ENCODE data around the gene OSGIN1. TPM values are rescaled to one million over a fixed set of nuclear protein-coding genes. Genes with fewer than 3 reads are reported as not detected.

OSGIN1 gene
- total and polyA plus RNA-seq, 8 donors: 3.6 to 15.9 (median 3.9) TPM

GRCh38 chr16:83983491-83983890 lies 30.5 kb downstream of the OSGIN1 start:
- H3K9me3 ChIP-seq: no peaks in the 10 kb centered on the region
- no peak overlapping the region for H3K27ac ChIP-seq
- intact Hi-C loops (cut with DNase I): no loop called here
- DNase-seq: no peak
- ATAC-seq: no peak
- no peaks in the 10 kb centered on the region for H3K36me3 ChIP-seq
- FAIRE-seq: no peak
- 67 to 72% methylated on average over 4 of the region's 4 CpGs for WGBS, 2 donors
- H3K4me3 ChIP-seq: no peak overlapping the region
- H3K4me1 ChIP-seq: no peaks in the 10 kb centered on the region
- no peaks in the 10 kb centered on the region for H3K27me3 ChIP-seq
- TF ChIP-seq CTCF (IDR thresholded peaks at IDR 0.05): no peak

GRCh38 chr16:83989300-83989699 lies 36.3 kb downstream of the OSGIN1 start:
- WGBS, 2 donors: 13 to 20% methylated on average over 8 of the region's 8 CpGs
- TF ChIP-seq CTCF (IDR thresholded peaks at IDR 0.05): no peak
- H3K4me1 ChIP-seq: peaks cover 0 to 4% (median 0%) of the 10 kb centered on the region in 3 donors
- FAIRE-seq (no peak), DNase-seq (peak in 5 of 6 donors; percentile 39 to 69 (median 54)), ATAC-seq (peak; percentile 17 to 68 (median 60))
- H3K4me3 ChIP-seq: no peak overlapping the region
- H3K9me3 ChIP-seq: no peaks in the 10 kb centered on the region
- H3K27me3 ChIP-seq: no peaks in the 10 kb centered on the region
- intact Hi-C loops (cut with DNase I): no loop called here
- H3K27ac ChIP-seq: no peak overlapping the region
- no peaks in the 10 kb centered on the region for H3K36me3 ChIP-seq

GRCh38 chr16:83990492-83990891 lies 37.5 kb downstream of the OSGIN1 start:
- DNase-seq (peak in 1 of 6 donors; percentile 44), FAIRE-seq (no peak), ATAC-seq (no peak)
- no peak for TF ChIP-seq CTCF (IDR thresholded peaks at IDR 0.05)
- H3K9me3 ChIP-seq: no peaks in the 10 kb centered on the region
- H3K4me3 ChIP-seq: no peak overlapping the region
- no peaks in the 10 kb centered on the region for H3K27me3 ChIP-seq
- no peak overlapping the region for H3K27ac ChIP-seq
- WGBS, 2 donors: 76 to 78% methylated on average over 11 of the region's 11 CpGs
- no peaks in the 10 kb centered on the region for H3K36me3 ChIP-seq
- H3K4me1 ChIP-seq: peaks cover 0 to 4% (median 0%) of the 10 kb centered on the region in 3 donors
- intact Hi-C loops (cut with DNase I): no loop called here

- no peaks in the 10 kb centered on the region for H3K27me3 ChIP-seq
- H3K36me3 ChIP-seq: no peaks in the 10 kb centered on the region
- WGBS, 2 donors: 44 to 46% methylated on average over 6 of the region's 6 CpGs
- peaks cover 0 to 4% (median 0%) of the 10 kb centered on the region in 3 donors for H3K4me1 ChIP-seq
- no peaks in the 10 kb centered on the region for H3K9me3 ChIP-seq
- H3K27ac ChIP-seq: no peak overlapping the region
- intact Hi-C loops (cut with DNase I): no loop called here
- ATAC-seq (peak; percentile 61 to 82 (median 65)), DNase-seq (peak in 5 of 6 donors; percentile 15 to 75 (median 74)), FAIRE-seq (no peak)
- no peak overlapping the region for H3K4me3 ChIP-seq
- TF ChIP-seq CTCF (IDR thresholded peaks at IDR 0.05): no peak
These were observed 39.6 kb downstream of the OSGIN1 start for GRCh38 chr16:83992624-83993023.

GRCh38 chr16:83994087-83994486 lies 41.0 kb downstream of the OSGIN1 start:
- no peaks in the 10 kb centered on the region for H3K9me3 ChIP-seq
- DNase-seq (peak in 1 of 6 donors; percentile 48), ATAC-seq (peak in 1 of 4 donors; percentile 15), FAIRE-seq (no peak)
- no peak for TF ChIP-seq CTCF (IDR thresholded peaks at IDR 0.05)
- peaks cover 0 to 4% (median 0%) of the 10 kb centered on the region in 3 donors for H3K4me1 ChIP-seq
- H3K27ac ChIP-seq: no peak overlapping the region
- no peak overlapping the region for H3K4me3 ChIP-seq
- WGBS, 2 donors: 87 to 88% methylated on average over 8 of the region's 8 CpGs
- H3K36me3 ChIP-seq: no peaks in the 10 kb centered on the region
- intact Hi-C loops (cut with DNase I): no loop called here
- no peaks in the 10 kb centered on the region for H3K27me3 ChIP-seq
